Rectal smooth muscle tissue (tissue), 1 donor: Measurements from ENCODE around the gene TTLL1.
"Not testable (repeated sequence)": the region's sequence is repeated elsewhere in the genome, so short reads cannot be mapped to it uniquely, and the experiment has no call there.

Source experiments
- H3K27ac ChIP-seq: one replicate; pipeline ENCODE4 v1.7.0; 2013; ENCODE audit warnings: low read depth, low read length, inconsistent platforms
- H3K27me3 ChIP-seq: one replicate; pipeline ENCODE4 v1.7.0; 2013; ENCODE audit warnings: low read length; ENCODE audit not compliant: control insufficient read depth, insufficient read depth
- H3K36me3 ChIP-seq: one replicate; pipeline ENCODE4 v1.7.0; 2013; ENCODE audit warnings: low read length; ENCODE audit not compliant: control insufficient read depth, insufficient read depth
- H3K4me1 ChIP-seq: one replicate; pipeline ENCODE4 v1.7.0; 2013; ENCODE audit warnings: low read length; ENCODE audit not compliant: control insufficient read depth, insufficient read depth
- H3K4me3 ChIP-seq: one replicate; pipeline ENCODE4 v1.7.0; 2013; ENCODE audit warnings: low read length
- H3K9ac ChIP-seq: one replicate; pipeline ENCODE4 v1.7.0; 2013; ENCODE audit warnings: low read length

TTLL1 gene

GRCh38 chr22:43004362-43005035, 84.7 kb downstream of the TTLL1 start:
- Histone ChIP-seq H3K36me3 (no peaks in the 10 kb centered on the region), H3K4me1 (peaks cover 21% of the 10 kb centered on the region), H3K9ac (no peak overlapping the region), H3K27ac (no peak overlapping the region), H3K4me3 (no peak overlapping the region), H3K27me3 (no peaks in the 10 kb centered on the region)

- H3K9ac ChIP-seq: no peak overlapping the region
- H3K4me3 ChIP-seq: no peak overlapping the region
- H3K27me3 ChIP-seq: no peaks in the 10 kb centered on the region
- H3K36me3 ChIP-seq: no peaks in the 10 kb centered on the region
- no peak overlapping the region for H3K27ac ChIP-seq
- peaks cover 19% of the 10 kb centered on the region for H3K4me1 ChIP-seq
Observed at GRCh38 chr22:43002202-43002586, 87.0 kb downstream of the TTLL1 start.

- Histone ChIP-seq H3K36me3 (no peaks in the 10 kb centered on the region), H3K4me3 (peak overlapping the region; percentile 2), H3K27me3 (no peaks in the 10 kb centered on the region), H3K27ac (no peak overlapping the region), H3K9ac (no peak overlapping the region), H3K4me1 (peaks cover 23% of the 10 kb centered on the region)
Observed at GRCh38 chr22:43001271-43002201, 87.7 kb downstream of the TTLL1 start.

- Histone ChIP-seq H3K27ac (no peak overlapping the region), H3K27me3 (no peaks in the 10 kb centered on the region), H3K36me3 (no peaks in the 10 kb centered on the region), H3K9ac (no peak overlapping the region), H3K4me1 (peaks cover 26% of the 10 kb centered on the region), H3K4me3 (no peak overlapping the region)
Observed at GRCh38 chr22:43000441-43001175, 88.6 kb downstream of the TTLL1 start.

- Histone ChIP-seq H3K9ac (no peak overlapping the region), H3K27me3 (no peaks in the 10 kb centered on the region), H3K4me1 (peaks cover 41% of the 10 kb centered on the region), H3K36me3 (no peaks in the 10 kb centered on the region), H3K4me3 (no peak overlapping the region), H3K27ac (peak overlapping the region; percentile 38)
Observed at GRCh38 chr22:42997582-42998090, 91.6 kb downstream of the TTLL1 start.

GRCh38 chr22:42996646-42997365, 92.4 kb downstream of the TTLL1 start:
- Histone ChIP-seq H3K27me3 (no peaks in the 10 kb centered on the region), H3K27ac (peak overlapping the region; percentile 66), H3K36me3 (no peaks in the 10 kb centered on the region), H3K4me3 (no peak overlapping the region), H3K9ac (no peak overlapping the region), H3K4me1 (peaks cover 38% of the 10 kb centered on the region)

GRCh38 chr22:42995654-42996053, 93.5 kb downstream of the TTLL1 start:
- not testable (repeated sequence) for H3K36me3 ChIP-seq, H3K27me3 ChIP-seq, H3K9ac ChIP-seq
- peak overlapping the region; percentile 92 for H3K27ac ChIP-seq
- peak overlapping the region; percentile 17 for H3K4me3 ChIP-seq
- H3K4me1 ChIP-seq: peaks cover 28% of the 10 kb centered on the region

- Histone ChIP-seq H3K9ac (peak overlapping the region; percentile 26), H3K4me1 (peaks cover 31% of the 10 kb centered on the region), H3K27ac (peak overlapping the region; percentile 92), H3K36me3 (no peaks in the 10 kb centered on the region), H3K27me3 (no peaks in the 10 kb centered on the region), H3K4me3 (peak overlapping the region; percentile 44)
Observed at GRCh38 chr22:42994917-42995562, 94.2 kb downstream of the TTLL1 start.

GRCh38 chr22:42994276-42994916, 94.8 kb downstream of the TTLL1 start:
- Histone ChIP-seq H3K4me3 (peak overlapping the region; percentile 44), H3K36me3 (no peaks in the 10 kb centered on the region), H3K27ac (peak overlapping the region; percentile 92), H3K27me3 (no peaks in the 10 kb centered on the region), H3K4me1 (peaks cover 29% of the 10 kb centered on the region), H3K9ac (peak overlapping the region; percentile 26)

- H3K9ac ChIP-seq: no peak overlapping the region
- H3K4me1 ChIP-seq: peaks cover 29% of the 10 kb centered on the region
- H3K4me3 ChIP-seq: peak overlapping the region; percentile 44
- H3K27me3 ChIP-seq: no peaks in the 10 kb centered on the region
- peak overlapping the region; percentile 92 for H3K27ac ChIP-seq
- no peaks in the 10 kb centered on the region for H3K36me3 ChIP-seq
Observed at GRCh38 chr22:42993651-42994275, 95.4 kb downstream of the TTLL1 start.
